GM12878 (cell line): ENCODE data around the gene TIE1.

ENCODE experiments used
- EGR1 ChIP-seq, 2 experiments: IDR thresholded peaks; 1 replicate in 1 of 2; 2 replicates in 1 of 2; pipeline ENCODE4 v1.6.1; 2011 to 2012; ENCODE audit warnings: low read depth in 2 of 2, low read length in 2 of 2, borderline replicate concordance in 1 of 2, mild to moderate bottlenecking in 1 of 2, moderate library complexity in 1 of 2
- FOXK2 ChIP-seq: fragments of 450-650 bp; IDR thresholded peaks from 2 replicates; pipeline ENCODE4 v1.6.1; 2017; ENCODE audit warnings: mild to moderate bottlenecking, moderate library complexity
- FOXM1 ChIP-seq: IDR thresholded peaks from 2 replicates; pipeline ENCODE4 v1.6.1; 2012; ENCODE audit warnings: low read depth, mild to moderate bottlenecking, inconsistent platforms, low read length, moderate library complexity
- ZNF274 ChIP-seq: IDR thresholded peaks from one replicate; pipeline ENCODE4 v1.8.0; 2011; ENCODE audit not compliant: insufficient read length, insufficient read depth
- TF ChIP-seq, protein P1 (sequence below): IDR thresholded peaks from 2 replicates; pipeline ENCODE4 v1.6.1; 2012; ENCODE audit warnings: low read depth, low read length, improper control_type of control experiment

DNA sequence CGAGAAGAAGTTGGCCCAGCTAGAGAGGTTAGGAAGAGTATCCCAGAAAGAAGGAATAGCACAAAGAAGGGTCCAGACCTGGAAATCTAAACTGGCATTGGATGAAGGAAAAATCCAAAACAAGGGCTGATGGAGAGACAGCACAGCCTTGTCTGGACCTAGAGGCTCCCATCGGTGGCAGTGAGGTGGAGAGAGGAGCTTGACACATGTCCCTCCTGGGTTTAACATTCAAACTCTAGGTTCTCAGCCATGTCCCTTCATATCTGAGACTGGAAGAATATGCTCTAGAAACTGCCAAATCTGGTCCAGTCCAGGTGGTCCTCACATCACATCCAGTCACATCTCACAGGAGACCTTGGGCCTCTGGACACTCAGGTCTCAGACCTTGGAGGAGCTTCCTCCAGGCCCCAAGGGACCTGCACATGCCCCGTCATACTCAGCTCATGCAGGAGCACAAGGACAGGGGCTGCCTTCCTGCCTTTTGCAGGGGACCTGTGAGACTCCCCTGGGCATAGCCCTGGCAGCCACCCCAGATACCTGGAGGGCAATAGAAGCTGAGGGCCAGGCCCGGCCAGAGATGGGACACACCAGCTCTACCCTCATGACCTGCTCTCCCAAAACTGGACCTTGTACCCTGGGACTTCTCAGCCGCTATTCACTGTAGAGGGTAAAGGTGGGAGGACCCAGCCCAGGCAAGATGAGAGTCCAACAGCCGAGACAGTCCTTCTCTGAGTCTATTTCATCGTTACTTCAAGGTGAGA, 23.5 kb upstream of the TIE1 start:
- no peak for TF ChIP-seq FOXK2
- TF ChIP-seq ZNF274 = no peak
- TF ChIP-seq FOXM1 = no peak
- TF ChIP-seq EGR1 (IDR thresholded peaks at IDR 0.05; ENCODE audit: borderline replicate concordance in 1 of 2, low read depth in 2 of 2, low read length in 2 of 2) = no peak
- TF ChIP-seq, protein P1, sequence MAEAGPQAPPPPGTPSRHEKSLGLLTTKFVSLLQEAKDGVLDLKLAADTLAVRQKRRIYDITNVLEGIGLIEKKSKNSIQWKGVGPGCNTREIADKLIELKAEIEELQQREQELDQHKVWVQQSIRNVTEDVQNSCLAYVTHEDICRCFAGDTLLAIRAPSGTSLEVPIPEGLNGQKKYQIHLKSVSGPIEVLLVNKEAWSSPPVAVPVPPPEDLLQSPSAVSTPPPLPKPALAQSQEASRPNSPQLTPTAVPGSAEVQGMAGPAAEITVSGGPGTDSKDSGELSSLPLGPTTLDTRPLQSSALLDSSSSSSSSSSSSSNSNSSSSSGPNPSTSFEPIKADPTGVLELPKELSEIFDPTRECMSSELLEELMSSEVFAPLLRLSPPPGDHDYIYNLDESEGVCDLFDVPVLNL = no peak
